HepG2 (cell line): ENCODE measurements around the gene FOXA3. TPM values are rescaled to one million over a fixed set of nuclear protein-coding genes. Genes with fewer than 3 reads are reported as not detected.

Experiments
- ATRX ChIP-seq: sonication (generic); formaldehyde crosslinking; IDR thresholded peaks from 2 replicates; pipeline ENCODE4 v1.4.0; 2020; ENCODE audit warnings: missing genetic modification reagents, borderline replicate concordance
- CENPT ChIP-seq: sonication (generic); formaldehyde crosslinking; IDR thresholded peaks from 2 replicates; pipeline ENCODE4 v1.8.0; 2022; ENCODE audit warnings: low read depth, mild to moderate bottlenecking, moderate library complexity, missing genetic modification reagents
- DNMT3B ChIP-seq: conservative IDR thresholded peaks from 2 replicates; pipeline ENCODE4 v1.6.1; 2016; ENCODE audit warnings: missing biosample characterization, control low read depth
- FOXP4 ChIP-seq: sonication (generic); formaldehyde crosslinking; IDR thresholded peaks from 2 replicates; pipeline ENCODE4 v1.4.0; 2020; ENCODE audit warnings: missing genetic modification reagents
- HES4 ChIP-seq: sonication (generic); formaldehyde crosslinking; IDR thresholded peaks from 2 replicates; pipeline ENCODE4 v1.9.0; 2021; ENCODE audit warnings: mild to moderate bottlenecking, missing genetic modification reagents, borderline replicate concordance
- KDM4B ChIP-seq: sonication (generic); formaldehyde crosslinking; IDR thresholded peaks from 2 replicates; pipeline ENCODE4 v1.4.0; 2020; ENCODE audit warnings: missing genetic modification reagents
- KMT2B ChIP-seq: IDR thresholded peaks from 2 replicates; pipeline ENCODE4 v1.6.1; 2016; ENCODE audit warnings: missing genetic modification reagents, missing compliant biosample characterization
- MED1 ChIP-seq: sonication (generic); formaldehyde crosslinking; IDR thresholded peaks from 2 replicates; pipeline ENCODE4 v1.4.0; 2020; ENCODE audit warnings: missing genetic modification reagents
- MIER2 ChIP-seq: IDR thresholded peaks from 2 replicates; pipeline ENCODE4 v1.6.1; 2016; ENCODE audit warnings: missing biosample characterization, missing genetic modification reagents
- NFYB ChIP-seq: sonication (generic); formaldehyde crosslinking; IDR thresholded peaks from 2 replicates; pipeline ENCODE4 v1.4.0; 2020; ENCODE audit warnings: missing genetic modification reagents
- PCBP1 ChIP-seq: fragments of 200-400 bp; formaldehyde crosslinking; IDR thresholded peaks from 2 replicates; pipeline ENCODE4 v1.6.1; 2017; ENCODE audit warnings: mild to moderate bottlenecking, low read depth, low read length, borderline replicate concordance
- POLR2AphosphoS5 ChIP-seq: IDR thresholded peaks from 2 replicates; pipeline ENCODE4 v1.6.1; 2012; ENCODE audit warnings: low read depth, low read length
- POLR2G ChIP-seq: fragments of 200-400 bp; formaldehyde crosslinking; IDR thresholded peaks from 2 replicates; pipeline ENCODE4 v1.6.1; 2018; ENCODE audit warnings: mild to moderate bottlenecking, low read depth, low read length, moderate library complexity
- ZFP90 ChIP-seq: sonication (generic); formaldehyde crosslinking; IDR thresholded peaks from 2 replicates; pipeline ENCODE4 v1.8.0; 2022; ENCODE audit warnings: missing genetic modification reagents, mild to moderate bottlenecking, inconsistent platforms, borderline replicate concordance
- ZMAT5 ChIP-seq: sonication (generic); formaldehyde crosslinking; IDR thresholded peaks from 2 replicates; pipeline ENCODE4 v1.5.0; 2020; ENCODE audit warnings: mild to moderate bottlenecking, low read depth, missing genetic modification reagents, borderline replicate concordance
- ZNF414 ChIP-seq: sonication (generic); formaldehyde crosslinking; IDR thresholded peaks from 2 replicates; pipeline ENCODE4 v1.5.0; 2020; ENCODE audit warnings: missing genetic modification reagents
- ZNF577 ChIP-seq: sonication (generic); formaldehyde crosslinking; IDR thresholded peaks from 2 replicates; pipeline ENCODE4 v1.4.0; 2020; ENCODE audit warnings: mild to moderate bottlenecking, low read depth, missing genetic modification reagents, borderline replicate concordance
- ZNF761 ChIP-seq: sonication (generic); formaldehyde crosslinking; conservative IDR thresholded peaks from 2 replicates; pipeline ENCODE4 v1.4.0; 2020; ENCODE audit warnings: mild to moderate bottlenecking, missing genetic modification reagents
- ZNF850 ChIP-seq: sonication (generic); formaldehyde crosslinking; conservative IDR thresholded peaks from 2 replicates; pipeline ENCODE4 v1.9.0; 2021; ENCODE audit warnings: mild to moderate bottlenecking, missing genetic modification reagents
- polyA plus RNA-seq, 8 experiments: library from polyadenylated mRNA; depleted of rRNA in 3 of 8; stranded (reverse) in 7 of 8; unstranded in 1 of 8; fragments of >200 nt; fragmentation: Illumina TruSeq in 4 of 8; extraction: Trizol in 4 of 8; gene quantifications; 2 replicates each; pipeline versions ENCODE4 v1.2.1 to v1.2.3, GENCODE V29; 2011 to 2016; ENCODE audit warnings: low read depth in 4 of 8, missing spikeins in 1 of 8, mixed read lengths in 1 of 8; ENCODE audit not compliant: insufficient read depth in 1 of 8
- total RNA-seq, 5 experiments: library from RNA; depleted of rRNA; stranded (reverse); fragments of >200 nt; fragmentation: Illumina TruSeq; extraction: Trizol; gene quantifications; 2 replicates each; pipeline ENCODE4 v1.2.3, GENCODE V29; 2016; ENCODE audit warnings: low read depth in 1 of 5
- TF ChIP-seq, protein P1 (sequence below): IDR thresholded peaks from 2 replicates; pipeline ENCODE4 v1.4.0; 2020; ENCODE audit warnings: mild to moderate bottlenecking, missing genetic modification reagents
- TF ChIP-seq, protein P2 (sequence below): sonication (generic); formaldehyde crosslinking; IDR thresholded peaks from 2 replicates; pipeline ENCODE4 v1.4.0; 2020; ENCODE audit warnings: mild to moderate bottlenecking, missing genetic modification reagents, borderline replicate concordance

The FOXA3 gene
- total and polyA plus RNA-seq, 2 of the 13 experiments (the other 11 are each of a cell fraction or from before 2014, with no cell fraction given) = 29.8 to 47.6 TPM

GRCh38 chr19:45863840-45864628 lies at the start of gene FOXA3 (continued):
- TF ChIP-seq, protein P1, sequence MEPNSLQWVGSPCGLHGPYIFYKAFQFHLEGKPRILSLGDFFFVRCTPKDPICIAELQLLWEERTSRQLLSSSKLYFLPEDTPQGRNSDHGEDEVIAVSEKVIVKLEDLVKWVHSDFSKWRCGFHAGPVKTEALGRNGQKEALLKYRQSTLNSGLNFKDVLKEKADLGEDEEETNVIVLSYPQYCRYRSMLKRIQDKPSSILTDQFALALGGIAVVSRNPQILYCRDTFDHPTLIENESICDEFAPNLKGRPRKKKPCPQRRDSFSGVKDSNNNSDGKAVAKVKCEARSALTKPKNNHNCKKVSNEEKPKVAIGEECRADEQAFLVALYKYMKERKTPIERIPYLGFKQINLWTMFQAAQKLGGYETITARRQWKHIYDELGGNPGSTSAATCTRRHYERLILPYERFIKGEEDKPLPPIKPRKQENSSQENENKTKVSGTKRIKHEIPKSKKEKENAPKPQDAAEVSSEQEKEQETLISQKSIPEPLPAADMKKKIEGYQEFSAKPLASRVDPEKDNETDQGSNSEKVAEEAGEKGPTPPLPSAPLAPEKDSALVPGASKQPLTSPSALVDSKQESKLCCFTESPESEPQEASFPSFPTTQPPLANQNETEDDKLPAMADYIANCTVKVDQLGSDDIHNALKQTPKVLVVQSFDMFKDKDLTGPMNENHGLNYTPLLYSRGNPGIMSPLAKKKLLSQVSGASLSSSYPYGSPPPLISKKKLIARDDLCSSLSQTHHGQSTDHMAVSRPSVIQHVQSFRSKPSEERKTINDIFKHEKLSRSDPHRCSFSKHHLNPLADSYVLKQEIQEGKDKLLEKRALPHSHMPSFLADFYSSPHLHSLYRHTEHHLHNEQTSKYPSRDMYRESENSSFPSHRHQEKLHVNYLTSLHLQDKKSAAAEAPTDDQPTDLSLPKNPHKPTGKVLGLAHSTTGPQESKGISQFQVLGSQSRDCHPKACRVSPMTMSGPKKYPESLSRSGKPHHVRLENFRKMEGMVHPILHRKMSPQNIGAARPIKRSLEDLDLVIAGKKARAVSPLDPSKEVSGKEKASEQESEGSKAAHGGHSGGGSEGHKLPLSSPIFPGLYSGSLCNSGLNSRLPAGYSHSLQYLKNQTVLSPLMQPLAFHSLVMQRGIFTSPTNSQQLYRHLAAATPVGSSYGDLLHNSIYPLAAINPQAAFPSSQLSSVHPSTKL (CRISPR knock-in tag) = peak; percentile 49; the same call in 1 of the 2 replicates
- peak; percentile 75 for TF ChIP-seq POLR2AphosphoS5
- TF ChIP-seq ZNF850 = no peak
- TF ChIP-seq PCBP1 = no peak
- TF ChIP-seq ZNF761 (CRISPR knock-in tag) = no peak
- TF ChIP-seq, protein P2, sequence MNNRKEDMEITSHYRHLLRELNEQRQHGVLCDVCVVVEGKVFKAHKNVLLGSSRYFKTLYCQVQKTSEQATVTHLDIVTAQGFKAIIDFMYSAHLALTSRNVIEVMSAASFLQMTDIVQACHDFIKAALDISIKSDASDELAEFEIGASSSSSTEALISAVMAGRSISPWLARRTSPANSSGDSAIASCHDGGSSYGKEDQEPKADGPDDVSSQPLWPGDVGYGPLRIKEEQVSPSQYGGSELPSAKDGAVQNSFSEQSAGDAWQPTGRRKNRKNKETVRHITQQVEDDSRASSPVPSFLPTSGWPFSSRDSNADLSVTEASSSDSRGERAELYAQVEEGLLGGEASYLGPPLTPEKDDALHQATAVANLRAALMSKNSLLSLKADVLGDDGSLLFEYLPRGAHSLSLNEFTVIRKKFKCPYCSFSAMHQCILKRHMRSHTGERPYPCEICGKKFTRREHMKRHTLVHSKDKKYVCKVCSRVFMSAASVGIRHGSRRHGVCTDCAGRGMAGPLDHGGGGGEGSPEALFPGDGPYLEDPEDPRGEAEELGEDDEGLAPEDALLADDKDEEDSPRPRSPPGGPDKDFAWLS (CRISPR knock-in tag) = no peak
- no peak for TF ChIP-seq FOXP4
- no peak for TF ChIP-seq ZMAT5
- TF ChIP-seq KDM4B (CRISPR knock-in tag) = no peak
- peak; percentile 90 for TF ChIP-seq POLR2G
- TF ChIP-seq ZNF414 (CRISPR knock-in tag) = no peak
- no peak for TF ChIP-seq ATRX
- TF ChIP-seq ZFP90 = no peak
- TF ChIP-seq MED1 (CRISPR knock-in tag) = peak; percentile 80
- no peak for TF ChIP-seq DNMT3B (CRISPR knock-in tag)
- TF ChIP-seq NFYB = no peak
- no peak for TF ChIP-seq KMT2B (CRISPR knock-in tag)
- TF ChIP-seq MIER2 (CRISPR knock-in tag) = peak; percentile 10; the same call in 1 of the 2 replicates
- no peak for TF ChIP-seq ZNF577 (CRISPR knock-in tag)
- TF ChIP-seq CENPT (CRISPR knock-in tag) = no peak
- 0 out of 2 replicates have a peak, but pooled peaks have one; percentile 69 for TF ChIP-seq HES4 (CRISPR knock-in tag)
